ENCODE results near the gene OR13D1.

The OR13D1 gene

GRCh38 chr9:104725014-104725413 lies 30.7 kb downstream of the OR13D1 start:
- TF ChIP-seq, protein P1, sequence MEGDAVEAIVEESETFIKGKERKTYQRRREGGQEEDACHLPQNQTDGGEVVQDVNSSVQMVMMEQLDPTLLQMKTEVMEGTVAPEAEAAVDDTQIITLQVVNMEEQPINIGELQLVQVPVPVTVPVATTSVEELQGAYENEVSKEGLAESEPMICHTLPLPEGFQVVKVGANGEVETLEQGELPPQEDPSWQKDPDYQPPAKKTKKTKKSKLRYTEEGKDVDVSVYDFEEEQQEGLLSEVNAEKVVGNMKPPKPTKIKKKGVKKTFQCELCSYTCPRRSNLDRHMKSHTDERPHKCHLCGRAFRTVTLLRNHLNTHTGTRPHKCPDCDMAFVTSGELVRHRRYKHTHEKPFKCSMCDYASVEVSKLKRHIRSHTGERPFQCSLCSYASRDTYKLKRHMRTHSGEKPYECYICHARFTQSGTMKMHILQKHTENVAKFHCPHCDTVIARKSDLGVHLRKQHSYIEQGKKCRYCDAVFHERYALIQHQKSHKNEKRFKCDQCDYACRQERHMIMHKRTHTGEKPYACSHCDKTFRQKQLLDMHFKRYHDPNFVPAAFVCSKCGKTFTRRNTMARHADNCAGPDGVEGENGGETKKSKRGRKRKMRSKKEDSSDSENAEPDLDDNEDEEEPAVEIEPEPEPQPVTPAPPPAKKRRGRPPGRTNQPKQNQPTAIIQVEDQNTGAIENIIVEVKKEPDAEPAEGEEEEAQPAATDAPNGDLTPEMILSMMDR (conservative IDR thresholded peaks at IDR 0.05): no peak
- TF ChIP-seq ZFX (IDR thresholded peaks at IDR 0.05): no peak
- H3K27ac ChIP-seq: no peak overlapping the region

- H3K27ac ChIP-seq: no peak overlapping the region
- TF ChIP-seq, protein P1 (conservative IDR thresholded peaks at IDR 0.05): no peak
- TF ChIP-seq ZFX (IDR thresholded peaks at IDR 0.05): no peak
These were observed 44.1 kb downstream of the OR13D1 start for GRCh38 chr9:104738452-104738851.

DNA sequence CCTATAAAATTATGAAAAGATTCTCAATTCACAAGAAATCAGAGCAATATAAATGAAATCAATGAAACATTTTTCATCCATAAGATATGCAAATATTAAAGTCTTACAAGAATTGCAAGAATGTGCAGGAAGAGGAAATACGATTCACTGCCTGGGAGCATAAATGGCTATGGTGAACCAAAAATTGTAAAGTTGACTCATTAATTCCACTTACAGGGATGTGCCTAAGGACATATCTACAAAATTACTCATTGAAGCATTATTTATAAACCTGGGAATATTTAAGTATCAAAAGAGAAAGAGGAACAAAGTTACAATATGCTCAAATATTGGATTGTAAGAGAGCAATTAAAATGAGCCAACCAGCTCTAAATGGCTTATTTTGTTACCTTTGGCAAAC lies 46.3 kb downstream of the OR13D1 start:
- TF ChIP-seq ZFX (IDR thresholded peaks at IDR 0.05): no peak
- TF ChIP-seq, protein P1 (conservative IDR thresholded peaks at IDR 0.05): no peak
- H3K27ac ChIP-seq: no peak overlapping the region

DNA sequence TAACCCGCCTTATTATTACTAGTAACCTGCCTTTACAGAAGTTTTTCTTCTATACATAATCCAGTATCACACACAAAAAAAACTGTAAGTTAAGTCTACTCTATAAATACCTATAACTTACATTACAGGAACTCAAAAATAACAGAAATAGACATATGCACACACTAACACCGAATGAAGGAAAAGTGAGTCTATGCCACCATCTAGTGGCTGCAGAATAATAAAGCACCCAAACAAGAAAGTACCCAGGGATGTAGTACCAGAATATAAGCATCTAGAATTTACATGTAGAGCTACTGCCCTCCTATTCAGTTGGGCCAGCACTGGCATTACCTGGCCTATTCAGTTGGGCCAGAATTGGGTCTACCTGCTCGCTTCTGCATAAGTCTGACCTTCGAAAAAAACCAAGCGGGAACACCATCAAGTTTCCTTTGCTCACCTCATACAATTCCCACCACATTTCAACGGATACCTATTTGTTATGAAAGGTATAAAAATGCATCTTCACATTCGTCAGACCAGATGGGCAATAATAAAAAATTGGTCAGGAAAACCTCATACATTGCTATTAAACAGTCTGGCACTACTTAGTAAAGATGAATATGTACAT lies 49.2 kb downstream of the OR13D1 start:
- no peak overlapping the region for H3K27ac ChIP-seq
- TF ChIP-seq, protein P1 (conservative IDR thresholded peaks at IDR 0.05): peak; percentile 83
- TF ChIP-seq ZFX (IDR thresholded peaks at IDR 0.05): no peak
